GM18498 (cell line): ENCODE results near the gene LTBP1.

Experiments
- ATAC-seq: cut with Tn5 transposase; IDR thresholded peaks from one replicate; pipeline ENCODE4 v1.9.1; 2021; ENCODE audit warnings: mild to moderate bottlenecking, moderate library complexity; ENCODE audit not compliant: unreplicated experiment

The LTBP1 gene

DNA sequence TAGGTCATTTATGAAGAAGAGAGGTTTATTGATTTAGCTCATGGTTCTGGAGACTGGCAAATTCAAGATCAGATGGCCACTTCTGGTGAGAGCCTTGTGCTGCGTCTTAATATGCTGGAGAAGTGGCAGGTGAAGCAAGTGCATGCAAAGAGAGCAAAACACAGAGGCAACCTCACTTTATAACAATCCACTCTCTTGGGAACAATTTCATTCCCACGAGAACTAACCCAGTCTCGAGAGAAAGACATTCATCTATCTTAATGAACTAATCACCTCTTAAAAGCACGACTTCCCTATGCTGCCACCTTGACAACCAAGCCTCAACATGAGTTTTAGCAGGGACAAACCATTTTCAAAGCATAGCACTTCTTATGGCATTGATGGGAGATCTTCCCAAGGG is 343.2 kb downstream of the LTBP1 start:
- no peak for ATAC-seq

GRCh38 chr2:33291278-33292013 is 344.7 kb downstream of the LTBP1 start:
- ATAC-seq, result no peak

DNA sequence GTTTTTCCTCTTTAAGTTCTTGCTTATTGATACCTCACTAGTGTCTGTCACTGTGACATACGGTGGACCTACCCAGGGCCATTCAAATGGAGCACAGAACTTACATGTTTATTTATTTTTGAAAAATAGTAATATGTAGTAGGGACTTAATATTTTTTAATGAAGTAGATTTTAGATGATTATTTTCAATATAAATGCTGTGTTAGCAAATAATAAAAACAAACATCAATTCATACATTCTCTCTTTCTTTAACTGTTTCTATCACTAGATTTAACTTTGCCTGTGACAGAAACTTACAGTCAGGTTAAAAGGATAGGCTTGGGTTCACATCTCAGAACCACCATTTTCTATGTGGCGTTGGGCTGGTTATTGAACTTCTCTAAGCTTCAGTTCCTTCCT is 345.3 kb downstream of the LTBP1 start:
- no peak for ATAC-seq

DNA sequence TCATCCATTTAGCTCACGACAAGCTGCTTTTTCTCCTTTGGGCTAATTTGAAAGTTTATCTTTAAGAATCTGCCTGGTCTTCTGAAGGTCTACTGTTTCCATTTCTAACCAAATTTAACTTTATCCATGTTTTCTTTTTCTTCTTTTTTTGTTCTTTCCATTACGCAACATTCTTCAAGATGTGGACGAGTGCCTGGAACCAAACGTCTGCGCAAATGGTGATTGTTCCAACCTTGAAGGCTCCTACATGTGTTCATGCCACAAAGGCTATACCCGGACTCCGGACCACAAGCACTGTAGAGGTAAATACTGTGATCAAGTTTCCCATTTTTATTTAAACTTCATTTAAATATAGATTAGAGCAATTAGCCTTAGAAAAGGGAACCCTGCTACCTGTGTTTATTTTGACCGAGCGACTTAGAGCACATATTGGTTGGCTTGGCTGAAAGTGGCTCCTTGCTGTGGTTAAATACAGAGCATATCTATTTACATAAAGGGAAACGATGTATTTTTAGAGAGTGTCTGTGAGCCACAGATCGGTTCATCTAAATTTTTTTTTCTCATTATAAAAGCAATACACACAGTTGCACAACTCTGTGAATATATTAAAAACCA is 346.3 kb downstream of the LTBP1 start:
- no peak for ATAC-seq

- no peak for ATAC-seq
Observed at GRCh38 chr2:33298233-33298632, 351.5 kb downstream of the LTBP1 start.

- ATAC-seq, result no peak
Observed at GRCh38 chr2:33301355-33301754, 354.6 kb downstream of the LTBP1 start.

DNA sequence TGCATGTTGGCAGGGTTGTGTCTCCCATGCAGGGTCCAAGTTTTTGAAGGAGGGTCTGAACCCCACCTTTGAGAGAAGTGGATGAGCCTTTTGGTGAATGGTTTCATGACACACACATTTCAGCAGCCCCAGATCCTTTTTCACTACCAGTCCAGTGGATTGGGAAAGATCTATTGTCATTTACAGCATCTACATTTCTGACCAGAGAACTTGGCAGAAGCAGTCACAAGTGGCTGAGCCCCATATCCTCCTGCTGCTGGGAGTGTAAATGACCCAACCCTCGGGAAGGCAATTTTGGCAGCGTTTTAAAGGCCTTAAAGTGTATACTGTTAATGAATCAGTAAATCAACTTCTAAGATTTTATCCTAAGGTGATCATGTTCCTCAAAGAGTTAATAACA is 355.6 kb downstream of the LTBP1 start:
- no peak for ATAC-seq

DNA sequence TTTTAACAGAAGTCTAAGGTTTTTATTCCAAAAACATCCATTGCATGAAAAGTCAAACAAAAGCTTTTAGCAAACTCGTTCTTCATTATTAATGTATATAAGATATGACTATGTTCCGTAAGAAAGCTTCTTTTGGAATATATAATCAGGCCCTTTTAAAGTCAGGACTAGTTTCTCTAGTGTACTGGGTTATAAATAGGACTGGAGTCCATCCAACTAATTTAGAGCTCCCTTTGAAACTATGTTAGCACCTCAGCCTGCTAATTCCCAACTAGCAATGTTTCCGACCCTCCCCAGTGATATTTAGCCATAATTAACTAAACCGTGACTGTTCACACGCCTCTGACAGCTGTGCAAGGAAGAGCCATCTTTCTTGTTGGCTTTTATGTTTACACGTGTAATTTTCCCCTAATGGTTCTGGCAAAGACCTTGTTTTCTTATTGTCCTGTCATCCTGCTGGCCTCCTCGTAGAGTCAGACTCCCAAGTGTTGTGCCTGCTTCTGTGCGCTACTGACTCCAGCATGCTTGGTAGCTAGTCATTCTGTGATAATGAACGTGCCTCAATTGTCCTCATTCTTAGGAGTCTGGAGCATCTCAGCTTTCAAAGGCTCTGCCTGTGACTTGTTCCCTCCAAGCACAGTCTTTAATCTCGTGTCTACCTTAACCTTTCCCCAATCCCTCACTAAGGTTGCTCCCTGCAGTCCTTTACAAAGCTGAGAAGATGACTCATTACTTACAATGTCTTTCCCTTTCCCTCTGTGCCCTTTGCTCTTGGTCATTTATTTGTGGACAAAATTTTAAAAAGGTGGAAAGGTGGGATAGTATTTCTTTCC is 357.5 kb downstream of the LTBP1 start:
- no peak for ATAC-seq

DNA sequence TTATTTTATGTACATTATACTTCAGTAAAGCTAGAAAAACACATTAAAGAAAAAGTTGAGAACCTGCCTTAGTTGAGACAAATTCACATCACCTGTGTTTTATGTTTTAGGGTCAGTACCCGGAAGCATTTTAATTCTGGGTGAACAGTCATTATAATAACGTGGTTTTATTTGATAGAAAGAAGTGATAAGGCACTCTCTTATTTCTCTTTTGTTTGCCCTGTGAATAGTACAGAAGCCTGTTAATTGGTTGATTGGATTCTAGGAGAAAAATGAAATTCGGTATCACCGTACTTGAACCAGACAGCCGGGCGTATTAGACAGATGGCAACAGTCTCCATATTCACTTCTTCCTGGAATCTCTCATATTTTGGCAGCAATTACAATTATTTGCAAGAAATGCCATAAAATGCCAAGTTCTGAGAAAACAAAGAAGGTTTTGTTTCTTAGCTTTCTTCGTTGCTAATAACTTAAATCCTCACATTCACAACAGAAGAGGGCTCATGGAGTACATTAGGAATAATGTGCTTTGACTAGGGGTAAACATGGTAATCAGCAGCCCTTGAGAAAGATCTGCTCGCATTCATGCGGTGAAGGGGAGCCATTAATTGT is 361.0 kb downstream of the LTBP1 start:
- no peak for ATAC-seq

GRCh38 chr2:33312355-33312754 is 365.6 kb downstream of the LTBP1 start:
- no peak for ATAC-seq

DNA sequence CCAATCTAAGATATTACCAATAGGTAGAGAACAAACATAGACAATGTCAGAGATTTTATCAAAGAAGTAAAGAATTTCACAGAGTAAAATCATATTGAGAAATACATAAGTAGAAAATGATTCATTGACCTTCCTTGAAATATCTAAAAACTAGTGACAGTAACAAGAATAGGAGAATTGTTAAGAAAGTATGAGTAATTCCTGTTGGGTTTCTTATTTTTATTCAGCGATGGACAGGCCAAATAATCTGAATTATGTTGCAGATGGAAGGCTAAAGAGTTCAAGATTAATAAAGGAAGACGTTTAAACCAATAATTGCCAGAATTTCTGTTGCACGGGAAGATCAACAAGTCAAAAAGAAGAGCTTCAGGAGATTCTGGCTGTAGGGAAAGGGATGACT is 366.3 kb downstream of the LTBP1 start:
- no peak for ATAC-seq

DNA sequence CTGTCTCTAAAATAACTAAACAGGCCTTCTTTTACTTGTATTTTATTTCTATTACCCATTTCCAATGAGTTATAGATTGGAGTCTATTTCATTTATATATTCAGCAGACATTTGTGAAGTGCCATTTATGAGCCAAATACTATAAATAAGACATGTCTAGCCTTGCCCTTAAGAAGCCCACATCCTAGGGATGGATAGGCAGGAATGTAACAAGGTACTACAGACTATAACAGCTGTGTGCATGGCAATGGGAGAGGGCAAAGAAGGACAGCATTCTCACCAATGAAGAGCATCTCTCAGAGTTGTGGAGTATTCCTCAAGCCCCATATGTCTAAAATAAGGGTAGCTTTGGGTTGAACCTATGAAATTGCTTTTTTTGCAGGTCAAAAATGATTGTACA is 367.8 kb downstream of the LTBP1 start:
- no peak for ATAC-seq

DNA sequence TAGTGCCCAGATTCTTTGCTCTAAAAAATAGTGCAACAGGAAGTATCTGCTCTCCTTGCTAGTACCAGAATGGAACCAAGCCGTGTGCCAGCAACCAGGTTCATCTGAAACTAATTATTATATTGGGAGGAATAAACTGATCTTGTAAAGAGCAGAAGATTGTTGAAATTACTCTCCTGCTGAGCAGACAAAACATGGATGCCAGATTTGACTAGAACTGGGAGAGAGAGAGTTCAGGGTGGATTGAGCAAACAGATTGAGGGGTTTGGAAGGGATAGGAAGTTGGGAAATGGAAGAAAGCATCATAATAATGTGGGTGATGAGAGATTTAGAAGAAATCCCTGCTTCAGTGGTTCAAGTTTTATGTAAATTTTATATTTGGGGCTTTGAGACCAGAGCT is 369.6 kb downstream of the LTBP1 start:
- no peak for ATAC-seq

DNA sequence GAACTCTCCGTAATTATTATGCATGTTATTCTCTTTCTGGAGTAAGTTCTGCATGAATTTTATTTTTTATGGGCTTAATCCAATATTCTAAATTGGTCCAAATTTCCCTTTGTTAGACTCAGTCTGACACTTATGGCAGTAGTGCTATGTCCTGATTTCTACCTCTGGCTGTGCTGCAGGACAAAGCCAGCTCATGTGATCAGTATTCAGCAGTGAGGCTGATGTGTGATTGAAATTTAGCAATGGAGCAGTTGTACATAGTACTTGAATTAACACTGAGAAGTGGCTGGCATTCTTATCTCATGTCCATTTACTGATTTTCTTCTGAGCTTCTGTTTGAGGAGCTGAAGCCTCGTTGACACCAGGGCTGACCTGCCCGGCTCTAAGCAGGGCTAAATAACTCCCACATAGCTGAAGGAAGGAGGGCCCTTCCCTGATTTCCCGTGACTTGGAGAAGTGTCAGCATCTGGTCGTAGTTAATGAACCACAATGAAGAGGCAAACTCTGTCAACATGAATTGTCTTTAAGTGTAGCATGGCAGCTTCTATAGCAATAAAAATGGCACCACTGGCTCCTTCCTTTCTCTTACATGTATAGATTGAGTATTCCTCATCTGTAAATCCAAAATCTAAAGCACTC is 370.7 kb downstream of the LTBP1 start:
- no peak for ATAC-seq

DNA sequence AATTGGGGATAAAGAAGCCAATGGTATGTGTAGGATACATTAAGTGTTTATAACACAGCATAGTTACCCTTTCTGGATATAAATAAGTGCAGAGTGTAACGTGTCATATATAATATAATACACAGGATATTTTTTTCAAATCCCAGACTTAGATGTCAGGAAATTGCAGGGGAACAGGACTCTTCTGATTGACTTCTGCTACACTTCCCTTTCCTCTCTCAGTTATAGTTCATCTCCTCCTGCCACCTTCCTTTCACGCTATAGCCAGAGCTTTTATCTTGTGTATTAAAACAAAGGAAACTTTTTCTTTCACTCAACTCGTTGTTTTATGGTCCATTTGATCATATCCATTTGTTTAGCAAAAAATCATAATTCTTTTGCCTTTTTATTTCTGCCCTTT is 371.7 kb downstream of the LTBP1 start:
- ATAC-seq, result no peak

DNA sequence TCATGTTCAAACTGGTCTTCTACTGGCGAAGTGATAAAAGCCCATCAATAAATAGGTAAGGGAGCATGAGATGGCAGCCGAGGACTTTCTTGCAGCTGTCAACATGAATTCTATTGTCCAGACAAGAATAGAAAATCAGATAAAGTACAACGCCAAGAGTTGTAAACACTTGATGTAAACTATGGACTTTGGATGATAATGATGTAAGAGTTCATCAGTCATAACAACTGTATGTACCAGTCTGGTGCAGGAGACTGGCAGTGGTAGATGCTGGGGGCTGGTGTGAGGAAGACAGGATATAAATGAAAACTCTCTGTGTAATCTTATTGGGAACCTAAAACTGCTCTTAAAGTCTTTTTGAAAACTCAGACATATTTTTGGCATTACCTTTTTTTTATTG is 373.8 kb downstream of the LTBP1 start:
- ATAC-seq, result no peak

- ATAC-seq, result peak; percentile 73
Observed at GRCh38 chr2:33321236-33321771, 374.6 kb downstream of the LTBP1 start.

- ATAC-seq, result no peak
Observed at GRCh38 chr2:33321876-33322483, 375.2 kb downstream of the LTBP1 start.

DNA sequence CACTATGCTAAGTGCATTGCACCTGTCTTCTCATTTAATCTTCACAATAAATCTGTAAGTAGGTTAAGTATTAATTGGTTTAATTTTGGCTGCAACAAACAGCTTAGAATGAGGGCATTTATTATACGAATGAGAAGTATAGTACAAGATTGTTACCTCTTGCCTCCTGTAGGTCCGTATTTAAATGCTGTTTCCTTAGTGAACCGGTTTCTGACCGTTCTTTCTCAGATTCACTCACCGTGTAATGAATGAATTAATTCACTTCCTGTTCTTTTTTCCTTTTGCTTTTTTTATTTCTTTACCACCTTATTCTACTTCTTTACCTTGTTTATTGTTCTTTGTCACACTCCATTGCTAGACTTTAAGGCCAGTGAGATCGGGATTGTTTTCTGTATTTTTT is 375.9 kb downstream of the LTBP1 start:
- no peak for ATAC-seq

DNA sequence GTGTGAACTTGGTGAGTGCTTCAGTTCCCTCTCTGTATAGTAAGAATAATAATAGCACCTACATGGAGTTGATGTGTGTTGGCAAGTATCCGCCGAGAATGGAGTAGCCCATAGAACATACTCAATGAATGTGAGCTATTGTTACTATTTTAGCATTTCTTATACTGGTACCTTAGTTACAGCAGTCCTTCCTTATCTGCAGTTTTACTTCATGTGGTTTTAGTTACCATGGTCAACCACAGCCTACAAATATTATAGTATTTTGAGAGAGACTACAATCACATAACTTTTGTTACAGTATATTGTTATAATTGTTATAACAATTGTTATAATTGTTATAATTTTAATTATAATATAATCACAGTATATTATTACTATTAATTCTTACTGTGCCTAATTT is 377.2 kb downstream of the LTBP1 start:
- no peak for ATAC-seq
